ENCODE data around the gene DCTN4.

DCTN4 gene

DNA sequence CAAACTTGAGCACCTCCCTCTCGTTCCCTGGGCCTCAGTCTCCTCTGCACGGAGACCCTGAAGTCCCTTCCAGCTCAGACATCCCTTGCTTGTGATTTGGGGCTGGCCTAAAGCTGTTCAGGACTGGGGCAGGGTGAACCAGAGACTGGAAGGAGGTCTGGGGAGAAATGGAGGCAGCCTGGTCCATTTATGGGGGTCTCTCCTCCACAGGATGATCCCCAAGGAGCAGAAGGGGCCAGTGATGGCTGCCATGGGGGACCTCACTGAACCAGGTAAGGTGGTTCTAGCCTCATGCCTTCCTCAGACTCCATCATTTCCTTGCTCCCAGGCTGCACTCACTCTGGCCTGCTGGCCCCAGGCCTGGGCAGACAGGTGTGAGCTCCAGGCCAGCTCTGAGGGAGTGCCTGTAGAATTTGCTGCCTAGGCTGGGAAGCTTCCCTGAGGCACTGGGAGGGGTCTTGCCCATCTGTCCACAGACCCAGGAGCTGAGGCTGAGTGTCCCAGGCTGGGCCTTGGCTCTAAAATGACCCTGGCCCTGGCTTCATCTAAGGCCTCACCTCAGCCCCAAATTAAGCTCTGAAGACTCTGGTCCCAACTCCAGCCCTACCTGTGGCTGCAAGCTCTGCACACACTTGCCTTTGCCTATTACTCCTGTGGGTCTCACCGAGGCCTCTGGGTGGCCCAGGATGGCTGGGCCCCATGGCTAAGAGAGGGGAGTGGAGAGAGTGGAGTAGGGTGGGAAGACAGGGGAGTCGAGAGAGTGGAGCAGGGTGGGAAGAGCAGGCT, 95.9 kb downstream of the DCTN4 start:
- no peak for DNase-seq

DNA sequence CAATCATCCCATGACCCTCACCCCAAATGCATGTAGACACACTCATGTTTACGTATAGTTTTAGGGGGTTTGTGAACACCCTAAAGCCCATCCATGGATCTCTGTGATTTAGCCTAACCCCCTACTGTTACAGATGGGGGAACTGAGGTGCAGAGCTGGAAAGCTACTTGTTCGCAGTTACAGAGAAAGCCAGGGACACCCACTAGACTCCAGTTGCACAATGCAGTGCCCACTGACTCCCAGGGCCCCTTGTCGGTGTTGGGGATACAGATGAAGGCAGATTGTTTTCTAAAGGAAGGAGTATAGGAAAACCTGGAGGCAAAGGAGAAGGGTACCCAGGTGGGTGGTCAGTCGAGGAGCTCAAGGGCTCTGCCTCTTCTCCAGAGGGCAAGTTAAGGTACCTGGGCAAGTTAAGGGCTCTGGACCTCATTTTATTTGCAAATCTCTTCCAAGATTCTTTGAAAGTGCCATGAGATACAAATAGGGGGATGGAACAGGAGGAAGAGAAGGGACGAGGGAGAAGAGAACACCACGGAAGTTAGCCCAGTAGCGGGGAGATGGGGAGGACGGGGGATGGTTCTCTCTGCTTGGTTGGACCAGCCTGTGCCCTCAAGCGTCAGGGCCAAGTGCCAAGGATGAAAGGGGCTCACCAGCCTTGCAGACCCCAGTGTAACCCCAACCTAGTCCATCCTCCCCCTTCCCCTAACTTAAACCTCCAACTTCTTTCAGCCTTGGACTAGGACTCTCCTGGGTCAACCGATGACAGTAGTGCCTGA, 96.8 kb downstream of the DCTN4 start:
- no peak for DNase-seq

DNA sequence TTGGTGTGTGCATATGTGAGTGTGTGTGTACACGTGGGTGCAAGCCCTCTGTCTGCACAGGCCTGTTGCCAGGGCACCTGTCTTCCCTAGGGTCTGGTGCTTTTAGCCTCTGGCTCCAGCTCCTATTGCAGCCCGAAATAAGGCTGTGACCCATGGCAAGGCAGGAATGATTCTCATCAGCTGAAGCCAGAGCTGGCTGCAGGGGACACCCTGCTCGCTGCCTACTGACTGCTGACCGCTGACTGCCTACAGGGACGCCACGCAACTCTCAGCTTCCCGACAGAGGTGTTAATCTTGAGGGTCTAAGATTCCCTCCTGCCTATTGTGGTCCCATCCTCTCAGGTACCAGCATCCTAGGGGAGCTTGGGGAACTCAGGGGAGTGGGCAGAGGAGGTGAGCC, 97.7 kb downstream of the DCTN4 start, which contains the start of gene MYOZ3:
TSS of gene MYOZ3 (plus strand) at position 166 of the 400 bp plus-strand sequence. CDS start 1,691 bp downstream, outside the sequence.
- no peak for DNase-seq

DNA sequence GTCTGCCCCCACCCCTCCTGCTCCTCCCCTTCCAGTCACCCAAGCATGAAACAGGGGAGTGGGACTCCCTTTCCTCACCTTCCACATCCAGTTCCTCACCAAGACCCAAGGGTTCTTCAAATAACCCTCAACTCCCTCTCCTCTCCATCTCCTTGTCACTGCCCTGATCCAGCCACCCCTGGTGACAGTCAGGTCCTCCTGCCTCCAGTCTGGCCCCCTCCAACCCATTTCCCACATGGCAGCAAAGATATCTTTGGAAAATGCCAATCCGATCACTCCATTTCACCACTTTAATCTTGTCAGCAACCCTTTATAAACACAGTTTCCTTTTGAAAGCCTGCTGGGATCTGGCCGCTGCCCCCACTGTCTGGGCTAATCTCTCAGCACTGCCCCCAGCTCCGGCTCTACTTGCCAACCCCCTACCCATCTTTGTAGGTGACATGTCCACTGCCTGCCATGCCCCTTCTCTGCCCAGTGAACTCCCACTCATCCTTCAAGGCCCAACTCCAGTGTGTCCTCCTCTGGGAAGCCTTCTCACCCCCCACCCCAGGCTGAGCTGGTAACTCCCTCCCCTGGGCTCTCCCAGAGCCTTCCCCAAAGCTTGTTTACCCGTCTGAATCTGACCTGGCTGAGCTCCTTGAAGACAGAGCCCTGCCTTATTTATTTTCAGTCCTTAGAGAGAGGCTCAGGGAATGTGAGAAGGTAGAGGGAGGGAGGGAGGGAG, 98.5 kb downstream of the DCTN4 start:
- no peak for DNase-seq

DNA sequence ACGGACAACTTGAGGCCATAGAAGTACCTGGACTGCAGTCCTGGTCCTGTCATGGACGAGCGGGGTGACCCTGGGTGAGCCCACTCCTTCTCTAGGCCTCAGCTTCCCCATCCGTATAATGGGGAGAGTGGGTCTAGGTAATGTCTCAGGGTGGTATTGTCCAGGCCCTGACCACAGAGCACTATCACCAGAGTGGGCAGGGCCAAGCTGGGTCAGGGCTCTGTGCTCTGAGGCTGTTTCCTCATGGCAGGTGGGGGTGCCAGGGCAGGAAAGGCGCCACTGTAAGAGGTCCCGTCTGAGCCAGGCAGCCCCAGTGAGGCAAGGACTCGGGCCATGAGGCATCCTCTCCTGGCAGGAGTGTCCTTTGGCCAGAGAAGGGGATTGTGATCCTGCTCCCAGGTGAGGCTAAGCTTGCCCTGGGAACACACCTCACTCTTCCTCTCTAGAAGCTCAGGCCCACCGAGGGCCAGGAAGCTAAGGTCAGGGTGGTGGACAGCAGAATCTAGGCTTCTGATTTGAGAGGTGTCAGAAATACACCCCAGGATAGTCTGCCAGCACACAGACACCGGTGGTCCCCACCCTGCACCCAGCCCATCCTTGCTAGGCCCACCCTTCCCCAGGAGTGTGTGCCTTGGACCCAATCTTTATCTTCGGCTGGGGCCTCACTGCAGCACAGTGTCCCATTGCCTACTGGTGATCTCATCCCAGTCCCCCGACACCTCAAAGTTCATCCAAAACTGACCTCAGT, 99.3 kb downstream of the DCTN4 start:
- DNase-seq, result no peak

DNA sequence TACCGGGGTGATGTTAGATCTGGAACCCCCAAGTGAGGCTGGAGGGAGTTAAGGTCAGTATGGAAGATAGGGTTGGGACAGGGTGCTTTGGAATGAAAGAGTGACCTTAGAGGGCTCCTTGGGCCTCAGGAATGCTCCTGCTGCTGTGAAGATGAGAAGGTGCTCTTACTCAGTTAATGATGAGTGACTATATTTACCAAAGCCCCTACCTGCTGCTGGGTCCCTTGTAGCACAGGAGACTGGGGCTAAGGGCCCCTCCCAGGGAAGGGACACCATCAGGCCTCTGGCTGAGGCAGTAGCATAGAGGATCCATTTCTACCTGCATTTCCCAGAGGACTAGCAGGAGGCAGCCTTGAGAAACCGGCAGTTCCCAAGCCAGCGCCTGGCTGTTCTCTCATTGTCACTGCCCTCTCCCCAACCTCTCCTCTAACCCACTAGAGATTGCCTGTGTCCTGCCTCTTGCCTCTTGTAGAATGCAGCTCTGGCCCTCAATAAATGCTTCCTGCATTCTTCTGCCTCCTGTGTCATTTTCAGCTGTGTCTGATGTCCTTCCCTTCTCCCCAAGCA, 100.0 kb downstream of the DCTN4 start:
- DNase-seq, result no peak

Data from activated T-cell treated with anti-CD3 and anti-CD28 coated beads, Interleukin-2, amount 50 U/mL, for 48 hours (primary cell).